ENCODE measurements around the gene KRTAP12-4. TPM values are rescaled to one million over a fixed set of nuclear protein-coding genes. Genes with fewer than 3 reads are reported as not detected.

Gene KRTAP12-4
- total RNA-seq, 3 donors from 2014 or later: not detected

- H3K27me3 ChIP-seq: peaks cover 0 to 4% of the 10 kb centered on the region in 2 donors
- no peak for DNase-seq (ENCODE audit: low spot score in 2 of 2)
- no peaks in the 10 kb centered on the region for H3K4me1 ChIP-seq
- no peak for TF ChIP-seq POLR2AphosphoS5 (IDR thresholded peaks at IDR 0.05)
- no peak for TF ChIP-seq CTCF (IDR thresholded peaks at IDR 0.05)
- no peak for TF ChIP-seq POLR2A (IDR thresholded peaks at IDR 0.05)
- intact Hi-C loops (cut with DNase I; ENCODE audit: low total_unique reads): no loop called here
- no peaks in the 10 kb centered on the region for H3K36me3 ChIP-seq
- no peak overlapping the region for H3K27ac ChIP-seq
- H3K9me3 ChIP-seq: no peaks in the 10 kb centered on the region
- H3K4me3 ChIP-seq: no peak overlapping the region
These were observed 26.7 kb upstream of the KRTAP12-4 start for GRCh38 chr21:44681152-44681551.

DNA sequence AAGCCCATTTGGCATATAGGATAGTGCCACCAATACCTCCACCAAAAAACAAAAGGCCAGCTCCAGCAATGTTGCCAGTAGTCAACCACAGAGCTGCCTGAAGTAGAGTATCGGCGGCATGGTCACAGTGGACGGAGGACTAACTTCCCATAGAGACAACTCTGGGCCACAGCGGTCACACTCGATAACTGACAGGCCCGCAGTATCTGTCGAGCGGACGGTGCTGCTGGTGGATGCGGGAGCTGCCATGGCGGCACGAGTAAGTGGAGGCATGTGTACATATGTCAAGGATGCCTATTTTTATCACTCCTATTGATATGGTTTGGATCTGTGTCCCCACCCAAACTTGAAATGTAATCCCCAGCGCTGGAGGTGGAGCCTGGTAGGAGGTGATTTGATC lies 23.4 kb upstream of the KRTAP12-4 start:
- TF ChIP-seq POLR2A (IDR thresholded peaks at IDR 0.05): no peak
- TF ChIP-seq CTCF (IDR thresholded peaks at IDR 0.05): no peak
- TF ChIP-seq POLR2AphosphoS5 (IDR thresholded peaks at IDR 0.05): no peak
- Histone ChIP-seq H3K9me3 (peaks cover under 1 to 5% of the 10 kb centered on the region in 2 donors), H3K27ac (no peak overlapping the region), H3K4me3 (no peak overlapping the region), H3K27me3 (no peaks in the 10 kb centered on the region), H3K36me3 (no peaks in the 10 kb centered on the region), H3K4me1 (no peaks in the 10 kb centered on the region)
- DNase-seq (ENCODE audit: low spot score in 2 of 2): no peak
- intact Hi-C loops (cut with DNase I; ENCODE audit: low total_unique reads): loop anchor here (10.0 kb wide), 1 partner anchor 153 kb away; no protein-coding TSS in a partner anchor

GRCh38 chr21:44671911-44672310 lies 17.5 kb upstream of the KRTAP12-4 start:
- Histone ChIP-seq H3K4me1 (no peaks in the 10 kb centered on the region), H3K9me3 (peaks cover 18 to 31% of the 10 kb centered on the region in 2 donors), H3K36me3 (no peaks in the 10 kb centered on the region), H3K4me3 (no peak overlapping the region), H3K27me3 (no peaks in the 10 kb centered on the region), H3K27ac (no peak overlapping the region)
- intact Hi-C loops (cut with DNase I; ENCODE audit: low total_unique reads): loop anchor here (10.0 kb wide), 1 partner anchor 147 kb away; no protein-coding TSS in a partner anchor
- TF ChIP-seq POLR2A (IDR thresholded peaks at IDR 0.05) (no peak), CTCF (IDR thresholded peaks at IDR 0.05) (no peak), POLR2AphosphoS5 (IDR thresholded peaks at IDR 0.05) (no peak)
- no peak for DNase-seq (ENCODE audit: low spot score in 2 of 2)

DNA sequence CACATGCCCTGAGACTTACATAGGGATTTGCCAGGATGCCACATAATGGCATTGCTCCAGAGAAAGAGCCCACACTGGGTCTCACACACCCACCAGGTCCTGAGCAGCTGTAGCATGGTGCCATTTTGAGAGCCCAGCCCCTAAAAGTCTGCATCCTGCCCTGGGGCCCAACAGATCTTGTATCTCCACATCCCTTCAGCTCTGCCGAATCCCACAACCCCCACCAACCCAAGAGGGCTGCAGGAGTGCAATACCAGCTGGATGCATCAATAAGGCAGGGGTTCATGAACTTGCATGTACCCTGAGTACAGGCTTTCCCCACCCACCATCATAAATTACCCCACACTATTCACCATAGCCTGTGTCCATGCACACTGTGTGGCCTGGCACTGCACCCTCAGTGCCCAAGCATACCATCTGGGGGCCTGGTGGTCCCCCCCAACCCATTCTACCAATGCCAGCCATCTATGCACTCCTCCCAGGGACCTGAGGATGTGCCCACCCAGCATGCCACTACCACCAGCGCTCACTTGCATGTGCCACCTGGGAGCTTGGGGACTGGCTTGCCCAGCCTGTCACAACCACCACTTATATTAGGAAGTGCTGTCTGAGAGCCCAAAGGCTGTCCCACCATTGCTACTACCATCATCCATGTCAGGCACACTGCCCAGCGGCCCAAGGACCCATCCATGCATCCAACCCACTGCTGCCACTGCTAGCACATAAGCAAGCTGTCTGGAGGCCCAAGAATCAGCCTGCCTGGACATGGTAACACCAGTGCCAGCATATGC lies 16.4 kb upstream of the KRTAP12-4 start:
- no peaks in the 10 kb centered on the region for H3K4me1 ChIP-seq
- intact Hi-C loops (cut with DNase I; ENCODE audit: low total_unique reads): loop anchor here (10.0 kb wide), 1 partner anchor 146 kb away; no protein-coding TSS in a partner anchor
- DNase-seq (ENCODE audit: low spot score in 2 of 2): no peak
- TF ChIP-seq POLR2AphosphoS5 (IDR thresholded peaks at IDR 0.05) (no peak), POLR2A (IDR thresholded peaks at IDR 0.05) (no peak), CTCF (IDR thresholded peaks at IDR 0.05) (no peak)
- H3K36me3 ChIP-seq: no peaks in the 10 kb centered on the region
- no peak overlapping the region for H3K27ac ChIP-seq
- no peak overlapping the region for H3K4me3 ChIP-seq
- H3K9me3 ChIP-seq: peaks cover 18 to 31% of the 10 kb centered on the region in 2 donors
- H3K27me3 ChIP-seq: no peaks in the 10 kb centered on the region

GRCh38 chr21:44667612-44668011 lies 13.2 kb upstream of the KRTAP12-4 start:
- Histone ChIP-seq H3K4me3 (no peak overlapping the region), H3K4me1 (no peaks in the 10 kb centered on the region), H3K9me3 (peaks cover 15 to 23% of the 10 kb centered on the region in 2 donors), H3K36me3 (no peaks in the 10 kb centered on the region), H3K27me3 (no peaks in the 10 kb centered on the region), H3K27ac (no peak overlapping the region)
- no peak for DNase-seq (ENCODE audit: low spot score in 2 of 2)
- intact Hi-C loops (cut with DNase I; ENCODE audit: low total_unique reads): no loop called here
- TF ChIP-seq POLR2AphosphoS5 (IDR thresholded peaks at IDR 0.05) (no peak), POLR2A (IDR thresholded peaks at IDR 0.05) (no peak), CTCF (IDR thresholded peaks at IDR 0.05) (no peak)
